HEK293 (cell line): ENCODE results near the gene TANK.

ENCODE experiments used
- CTCF ChIP-seq: fragments of 450-650 bp; formaldehyde crosslinking; IDR thresholded peaks from 2 replicates; pipeline ENCODE4 v1.5.1; 2016; ENCODE audit warnings: missing biosample characterization, missing genetic modification characterization
- GLIS2 ChIP-seq: fragments of 450-650 bp; formaldehyde crosslinking; IDR thresholded peaks from 2 replicates; pipeline ENCODE4 v1.5.1; 2016; ENCODE audit warnings: missing biosample characterization, missing genetic modification characterization
- MYNN ChIP-seq: fragments of 450-650 bp; formaldehyde crosslinking; IDR thresholded peaks from 2 replicates; pipeline ENCODE4 v1.5.1; 2016; ENCODE audit warnings: missing biosample characterization, missing genetic modification characterization, borderline replicate concordance
- ZIC2 ChIP-seq: fragments of 450-650 bp; formaldehyde crosslinking; IDR thresholded peaks from 2 replicates; pipeline ENCODE4 v1.5.1; 2016; ENCODE audit warnings: missing biosample characterization, missing genetic modification characterization
- ZNF138 ChIP-seq: fragments of 450-650 bp; formaldehyde crosslinking; IDR thresholded peaks from 2 replicates; pipeline ENCODE4 v1.5.1; 2016; ENCODE audit warnings: missing biosample characterization, missing genetic modification characterization, borderline replicate concordance
- ZNF184 ChIP-seq: fragments of 450-650 bp; IDR thresholded peaks from 2 replicates; pipeline ENCODE4 v1.5.1; 2018; ENCODE audit warnings: missing biosample characterization, mild to moderate bottlenecking, missing genetic modification characterization
- ZNF23 ChIP-seq: fragments of 450-650 bp; formaldehyde crosslinking; IDR thresholded peaks from 2 replicates; pipeline ENCODE4 v1.5.1; 2016; ENCODE audit warnings: missing biosample characterization, missing genetic modification characterization, borderline replicate concordance
- ZNF302 ChIP-seq: fragments of 450-650 bp; formaldehyde crosslinking; IDR thresholded peaks from 2 replicates; pipeline ENCODE4 v1.5.1; 2016; ENCODE audit warnings: missing biosample characterization, missing genetic modification characterization, low read depth
- ZNF37A ChIP-seq: fragments of 450-650 bp; IDR thresholded peaks from 2 replicates; pipeline ENCODE4 v1.5.1; 2018; ENCODE audit warnings: missing biosample characterization, missing genetic modification characterization
- ZNF398 ChIP-seq: fragments of 450-650 bp; formaldehyde crosslinking; IDR thresholded peaks from 2 replicates; pipeline ENCODE4 v1.5.1; 2017; ENCODE audit warnings: missing biosample characterization, missing genetic modification characterization
- ZNF423 ChIP-seq: fragments of 450-650 bp; formaldehyde crosslinking; IDR thresholded peaks from 2 replicates; pipeline ENCODE4 v1.5.1; 2016; ENCODE audit warnings: missing biosample characterization, missing genetic modification characterization
- ZNF521 ChIP-seq: fragments of 450-650 bp; formaldehyde crosslinking; IDR thresholded peaks from 2 replicates; pipeline ENCODE4 v1.5.1; 2017; ENCODE audit warnings: missing biosample characterization, mild to moderate bottlenecking, missing genetic modification characterization
- ZNF558 ChIP-seq: fragments of 450-650 bp; formaldehyde crosslinking; IDR thresholded peaks from 2 replicates; pipeline ENCODE4 v1.5.1; 2016; ENCODE audit warnings: missing biosample characterization, missing genetic modification characterization
- ZSCAN23 ChIP-seq: fragments of 450-650 bp; formaldehyde crosslinking; IDR thresholded peaks from 2 replicates; pipeline ENCODE4 v1.5.1; 2016; ENCODE audit warnings: missing biosample characterization, missing genetic modification characterization

- TF ChIP-seq ZNF184 (tag by site-specific recombination) = no peak
- TF ChIP-seq ZNF558 = no peak
- no peak for TF ChIP-seq CTCF (tag by site-specific recombination)
- no peak for TF ChIP-seq ZSCAN23
- TF ChIP-seq ZNF398 (tag by site-specific recombination) = no peak
- TF ChIP-seq ZNF138 (tag by site-specific recombination) = no peak
- TF ChIP-seq ZNF521 (tag by site-specific recombination) = no peak
- TF ChIP-seq ZNF37A (tag by site-specific recombination) = no peak
- TF ChIP-seq ZIC2 = no peak
- no peak for TF ChIP-seq GLIS2 (tag by site-specific recombination)
- no peak for TF ChIP-seq ZNF423 (tag by site-specific recombination)
- no peak for TF ChIP-seq ZNF23 (tag by site-specific recombination)
- TF ChIP-seq ZNF302 = no peak
- TF ChIP-seq MYNN (tag by site-specific recombination) = no peak
These were observed 36.0 kb upstream of the TANK start for GRCh38 chr2:161124201-161124600.
